Stimulated activated CD4-positive, alpha-beta T cell treated with anti-CD3 and anti-CD28 coated beads, Interleukin-15, amount 100 ng/mL, for 1 hour (primary cell): Measurements from ENCODE around the gene STAT2.
"Not testable (repeated sequence)": the region's sequence is repeated elsewhere in the genome, so short reads cannot be mapped to it uniquely, and the experiment has no call there.

Experiments
- DNase-seq, 2 donors: peaks; one replicate each; pipeline ENCODE4 v3.0.0-alpha.2; 2020; ENCODE audit warnings: low read depth in 1 of 2, low spot score in 1 of 2

Gene STAT2

GRCh38 chr12:56362130-56363059, 2.5 kb upstream of the STAT2 start, which contains the start of gene APOF:
TSS of gene APOF (minus strand) at chr12:56362857. CDS start at chr12:56362745, 112 bp downstream.
- DNase-seq = no peak

DNA sequence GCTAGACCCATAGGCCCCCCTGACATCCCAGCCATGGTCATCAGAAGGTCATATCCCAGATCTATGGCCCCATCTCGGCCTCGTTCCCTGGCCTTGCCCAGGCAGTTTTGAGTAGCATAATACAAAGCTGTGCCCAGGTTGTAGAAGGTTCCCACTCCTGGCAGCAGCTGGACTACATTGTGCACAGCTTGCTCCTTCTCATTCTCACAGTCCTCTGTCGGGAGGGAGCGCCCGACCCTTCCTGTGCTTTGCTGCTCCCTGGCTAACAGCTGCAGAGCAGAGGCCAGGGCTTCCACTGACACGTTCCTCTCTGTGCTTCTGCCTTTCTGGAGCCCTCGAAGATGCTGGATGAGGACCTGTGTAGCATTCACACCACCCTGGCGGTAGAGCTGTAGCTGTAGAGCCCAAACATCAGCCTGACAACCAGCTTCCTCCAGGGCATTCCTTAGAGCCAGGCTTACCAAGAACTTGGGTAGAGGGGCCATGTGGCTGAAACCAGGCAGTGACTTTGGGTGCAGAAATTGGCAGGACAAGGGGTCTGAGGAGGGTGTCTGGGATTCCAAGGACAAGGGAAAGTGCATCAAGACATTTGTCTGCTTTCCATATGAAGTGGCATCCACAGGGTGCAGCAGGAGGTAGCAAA, 1.7 kb upstream of the STAT2 start:
- no peak for DNase-seq

- no peak for DNase-seq
Measured at GRCh38 chr12:56358836-56359532, 923 bp downstream of the STAT2 start.

GRCh38 chr12:56351325-56351724, 8.6 kb downstream of the STAT2 start:
- DNase-seq = no peak

DNA sequence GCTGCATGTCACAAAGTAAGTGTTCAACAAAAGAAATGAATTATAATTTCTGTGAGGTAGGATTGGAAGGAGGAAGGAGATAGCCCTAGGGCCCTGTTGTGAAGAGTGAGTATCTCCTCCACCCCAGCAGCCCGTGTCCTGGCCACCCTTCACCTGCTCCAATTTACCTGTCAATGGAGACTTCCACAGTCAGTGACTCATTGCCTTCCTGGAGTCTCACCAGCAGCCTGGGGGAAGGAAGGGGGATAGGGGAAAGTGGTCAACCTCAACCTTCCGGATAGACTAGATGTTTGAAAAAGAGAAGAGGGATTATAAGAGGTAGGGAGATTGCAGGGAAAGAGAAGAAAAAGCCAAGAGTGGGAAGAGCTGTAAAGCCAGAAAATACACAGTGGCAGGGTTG, 9.2 kb downstream of the STAT2 start:
- DNase-seq = no peak

DNA sequence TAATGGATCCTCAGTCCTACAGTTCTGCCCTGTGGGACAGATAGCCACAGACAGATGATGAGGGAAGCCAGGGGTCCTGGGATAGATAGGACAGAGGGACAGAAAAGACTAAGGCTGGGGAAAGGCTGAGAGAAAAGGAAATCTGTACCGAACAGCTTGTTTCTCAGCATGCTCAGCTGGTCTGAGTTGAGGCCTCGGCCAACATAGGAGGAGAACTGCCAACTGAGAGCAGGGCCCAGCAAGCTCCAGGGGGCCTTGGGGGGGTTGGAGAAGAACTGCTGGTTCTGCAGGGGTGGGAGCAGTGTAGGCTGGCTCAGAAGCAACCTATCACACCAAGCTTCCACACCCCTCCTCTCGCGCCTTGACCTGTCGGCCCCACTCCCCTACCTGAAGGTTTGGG, 11.1 kb downstream of the STAT2 start:
- no peak for DNase-seq

DNA sequence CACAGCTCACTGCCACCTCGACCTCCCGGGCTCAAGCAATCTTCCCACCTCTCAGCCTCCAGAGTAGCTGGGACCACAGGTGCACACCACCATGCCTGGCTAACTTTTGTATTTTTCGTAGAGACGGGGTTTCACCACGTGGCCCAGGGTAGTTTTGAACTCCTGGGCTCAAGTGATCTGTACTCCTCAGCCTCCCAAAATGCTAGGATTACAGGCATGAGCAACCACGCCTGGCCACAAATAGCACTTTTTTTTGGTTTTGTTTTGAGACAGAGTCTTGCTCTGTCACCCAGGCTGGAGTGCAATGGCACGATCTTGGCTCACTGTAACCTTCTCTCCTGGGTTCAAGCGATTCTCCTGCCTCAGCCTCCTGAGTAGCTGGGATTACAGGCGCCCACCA, 12.7 kb downstream of the STAT2 start:
- not testable (repeated sequence) for DNase-seq

DNA sequence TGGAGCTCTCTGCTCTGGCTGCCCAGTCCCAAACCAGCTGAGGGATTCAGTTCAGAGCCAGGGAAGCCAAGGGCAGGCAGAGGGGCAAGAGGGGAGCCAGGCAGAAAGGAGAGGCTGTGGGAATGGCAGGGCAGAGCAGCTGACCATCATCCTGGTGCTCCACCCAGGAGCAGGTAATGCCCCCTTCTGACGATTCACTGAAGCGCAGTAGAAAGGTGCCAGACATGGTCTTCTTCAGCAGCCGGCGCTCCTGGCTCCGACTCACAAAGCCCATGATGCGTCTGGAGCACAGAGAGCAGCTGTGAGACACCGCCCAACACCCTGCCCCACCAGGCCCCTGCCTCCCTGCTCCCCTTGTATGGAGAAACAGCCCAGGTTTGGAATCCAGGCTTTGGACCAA, 13.2 kb downstream of the STAT2 start:
- DNase-seq = no peak

- not testable (repeated sequence) for DNase-seq
Measured at GRCh38 chr12:56342290-56342689, 17.6 kb downstream of the STAT2 start.

DNA sequence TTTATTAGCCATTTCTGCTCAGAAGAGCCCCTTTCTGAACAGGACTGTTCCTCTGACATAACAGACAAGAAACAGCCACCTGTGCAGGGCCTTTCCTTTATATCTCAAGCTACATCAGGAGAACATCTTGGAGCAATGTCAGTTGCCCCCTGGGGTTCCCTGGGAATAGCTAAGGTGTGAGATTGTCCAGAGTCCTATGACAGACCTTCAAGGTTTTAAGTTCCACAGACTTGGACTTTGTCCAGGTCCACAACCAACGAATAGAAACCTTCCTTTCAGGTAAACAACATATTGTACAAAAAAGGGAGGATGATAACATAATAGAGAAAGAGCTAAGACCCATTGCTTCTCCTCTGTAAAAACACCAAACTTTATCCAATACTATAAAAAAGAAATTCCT, 18.3 kb downstream of the STAT2 start:
- no peak for DNase-seq

DNA sequence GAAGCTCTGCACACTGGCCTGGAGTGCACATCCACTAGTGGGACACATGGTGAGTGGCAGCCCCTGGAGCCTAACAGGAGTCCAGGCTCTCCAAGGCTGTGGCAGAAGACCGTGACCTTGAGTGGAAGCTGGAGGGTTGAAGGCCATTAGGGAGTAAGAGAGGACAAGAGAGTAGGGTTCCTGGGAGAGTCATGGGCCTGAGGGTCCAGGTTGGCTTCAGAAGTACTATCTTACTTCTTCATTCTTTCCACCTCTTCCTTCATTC, 20.8 kb downstream of the STAT2 start:
- DNase-seq = no peak

- peak; percentile 62 to 74 for DNase-seq
Measured at GRCh38 chr12:56338308-56339157, 21.4 kb downstream of the STAT2 start, which contains the start of gene IL23A. TSS of gene IL23A (plus strand) at chr12:56338884. CDS start at chr12:56339045, 161 bp downstream.

DNA sequence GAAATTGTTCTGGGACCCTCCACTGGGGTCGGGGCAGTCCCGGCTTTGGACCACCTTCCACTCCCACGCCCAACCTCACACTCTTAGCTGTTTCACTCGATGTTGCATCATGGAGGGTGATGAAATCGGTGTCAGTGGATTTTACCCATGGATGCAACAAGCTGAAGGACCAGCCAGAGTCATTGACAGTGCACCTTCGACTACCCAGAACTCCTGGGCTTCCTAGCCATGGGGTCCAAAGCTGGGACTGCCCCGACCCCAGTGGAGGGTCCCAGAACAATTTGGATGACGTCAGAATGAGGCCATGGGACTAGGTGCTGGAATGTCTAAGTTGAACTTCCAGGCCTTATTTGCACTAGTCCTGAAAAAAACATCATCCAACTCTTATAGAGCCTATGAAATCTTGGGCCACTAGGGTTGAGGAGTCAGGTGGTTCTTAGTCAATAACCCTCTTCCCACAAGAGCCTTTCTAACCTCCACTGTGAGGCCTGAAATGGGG, 22.1 kb downstream of the STAT2 start:
- DNase-seq = no peak

DNA sequence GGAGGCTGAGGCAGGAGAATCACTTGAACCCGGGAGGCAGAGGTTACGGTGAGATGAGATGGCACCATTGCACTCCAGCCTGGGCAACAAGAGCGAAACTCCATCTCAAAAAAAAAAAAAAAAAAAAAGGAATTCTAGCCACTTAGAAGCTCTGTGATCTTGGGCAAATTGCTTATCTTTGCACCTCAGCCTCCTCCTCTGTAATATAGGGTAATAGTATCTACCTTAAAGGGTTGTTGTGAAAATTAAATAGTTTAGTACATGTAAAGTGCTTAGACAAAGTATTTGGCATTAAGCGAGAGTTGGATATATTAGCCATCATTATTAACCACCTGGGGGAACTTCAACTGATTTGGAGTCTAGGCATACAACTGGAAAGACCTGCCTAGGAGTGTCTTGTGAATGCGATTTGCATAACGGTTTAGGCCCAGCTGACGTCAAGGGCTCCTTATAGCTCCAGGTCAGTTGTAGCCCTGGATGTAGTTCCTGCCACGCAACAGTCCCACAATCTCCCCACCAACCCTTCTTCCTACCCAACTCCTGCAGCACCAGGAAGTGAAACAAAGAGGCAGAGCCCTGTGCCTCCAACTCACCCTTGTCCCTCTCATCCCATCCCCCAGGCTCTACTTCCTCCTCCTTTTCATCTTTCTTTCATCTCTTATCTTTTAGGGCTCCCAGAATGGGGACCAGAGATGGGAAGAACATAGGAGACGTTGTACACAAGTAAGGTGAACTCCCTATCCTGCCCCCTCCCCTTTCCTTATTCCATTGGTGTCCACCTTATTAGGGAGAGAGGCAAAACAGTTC, 23.3 kb downstream of the STAT2 start:
- no peak for DNase-seq

DNA sequence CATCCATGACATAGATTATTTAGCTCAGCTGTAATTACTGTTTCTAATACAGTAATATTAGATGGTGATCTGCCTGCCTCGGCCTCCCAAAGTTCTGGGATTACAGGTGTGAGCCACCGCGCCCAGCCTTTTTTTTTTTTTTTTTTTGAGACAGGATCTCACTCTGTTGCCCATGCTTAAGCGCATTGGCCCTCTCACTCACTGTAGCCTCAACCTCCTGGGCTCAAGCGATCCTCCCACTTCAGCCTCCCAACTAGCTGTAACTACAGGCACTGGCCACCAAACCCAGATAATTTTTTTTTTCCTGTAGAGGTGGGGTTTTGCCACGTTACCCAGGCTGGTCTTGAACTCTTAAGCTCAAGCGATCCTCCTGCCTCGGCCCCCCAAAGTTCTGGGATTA, 24.4 kb downstream of the STAT2 start:
- DNase-seq = not testable (repeated sequence)

DNA sequence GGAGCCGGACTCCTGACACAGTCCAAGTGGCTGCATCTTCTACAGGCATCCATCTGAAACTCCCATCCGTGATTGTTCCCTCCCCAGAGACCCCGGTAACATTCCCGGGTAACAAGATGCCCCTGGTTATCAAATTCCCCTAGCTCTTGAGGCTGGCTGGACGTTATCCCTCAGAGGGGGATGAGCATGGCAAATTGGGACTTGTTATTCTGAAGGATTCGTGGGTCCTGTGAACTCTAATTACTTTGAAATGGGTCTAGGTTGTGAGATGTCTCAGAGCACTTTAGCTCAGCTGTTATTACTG, 25.5 kb downstream of the STAT2 start:
- no peak for DNase-seq

GRCh38 chr12:56333679-56334489, 26.0 kb downstream of the STAT2 start, which contains the start of gene PAN2:
TSS of gene PAN2 (minus strand) at chr12:56334000. CDS start at chr12:56333094, 906 bp downstream.
- peak; percentile 81 to 84 for DNase-seq

DNA sequence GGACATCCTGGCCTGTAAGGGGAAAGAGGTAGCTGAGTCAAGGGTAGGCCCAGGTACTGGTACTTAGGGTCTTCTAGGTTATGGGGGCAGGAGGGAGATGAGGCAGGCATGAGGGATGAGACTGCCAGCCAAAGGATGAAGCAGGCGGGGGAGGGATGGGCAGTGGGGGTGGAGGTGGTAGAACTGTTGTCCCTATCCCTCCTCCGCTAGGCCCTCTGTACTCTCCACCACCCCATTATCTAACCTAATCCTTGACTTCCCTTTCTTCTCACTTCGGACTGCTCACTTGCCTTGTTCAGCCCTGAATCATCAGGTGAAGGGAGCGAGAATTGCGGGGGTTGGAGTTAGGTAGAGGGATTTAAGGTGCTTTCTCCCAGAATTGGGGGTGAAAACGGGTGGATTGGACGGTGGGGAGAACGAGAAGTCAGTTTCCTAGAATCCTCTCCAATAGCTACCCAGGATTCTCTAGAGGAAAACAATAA, 26.7 kb downstream of the STAT2 start:
- DNase-seq = no peak
